Measurements from ENCODE around the gene TM9SF4.

Gene TM9SF4

GRCh38 chr20:32110727-32111126 is 1.2 kb downstream of the TM9SF4 start:
- peak overlapping the region in 1 of 2 experiments; percentile 100 for H3K27ac ChIP-seq (ENCODE audit: insufficient read depth in 1 of 2, low read depth in 1 of 2, low read length in 2 of 2, poor library complexity in 1 of 2, severe bottlenecking in 2 of 2)
- POLR2A ChIA-PET = interaction anchor here (0.6 kb wide), 1 partner anchor 425 kb away, joined by 3 read pairs; no protein-coding TSS in a partner anchor
- no peaks in the 10 kb centered on the region for H3K27me3 ChIP-seq (replicated peaks in 2 of 5; ENCODE audit: control insufficient read depth in 4 of 5, insufficient read depth in 5 of 5, low read length in 4 of 5)
- H3K9me3 ChIP-seq (ENCODE audit: control extremely low read depth in 1 of 5, control insufficient read depth in 4 of 5, insufficient read depth in 2 of 5, low read depth in 1 of 5, low read length in 4 of 5) = no peaks in the 10 kb centered on the region
- H3K36me3 ChIP-seq (ENCODE audit: control insufficient read depth in 4 of 4, insufficient read depth in 4 of 4, low read length in 3 of 4) = peaks cover 0 to 12% (median 7%) of the 10 kb centered on the region in 4 experiments
- CTCF ChIA-PET = interaction anchor here (0.9 to 3.4 kb wide), 2 partner anchors 19 to 70 kb away, joined by 3 to 18 read pairs; no protein-coding TSS in a partner anchor
- no peak for DNase-seq
- peaks cover 12 to 34% (median 19%) of the 10 kb centered on the region in 4 experiments for H3K4me1 ChIP-seq (ENCODE audit: control extremely low read depth in 1 of 4, control insufficient read depth in 4 of 4, insufficient read depth in 4 of 4, low read length in 3 of 4)
- peak overlapping the region in 6 of 7 experiments; percentile 84 to 100 (median 99) for H3K4me3 ChIP-seq (ENCODE audit: control insufficient read depth in 1 of 7, extremely low read depth in 1 of 7, insufficient read depth in 4 of 7, low read depth in 2 of 7, low read length in 6 of 7)
- WGBS (ENCODE audit: insufficient coverage) = 87% methylated on average over 3 of the region's 3 CpGs

- DNase-seq = no peak
- WGBS (ENCODE audit: insufficient coverage) = 88% methylated on average over 1 of the region's 3 CpGs
- Histone ChIP-seq H3K4me3 (ENCODE audit: control insufficient read depth in 1 of 7, extremely low read depth in 1 of 7, insufficient read depth in 4 of 7, low read depth in 2 of 7, low read length in 6 of 7) (peak overlapping the region in 1 of 7 experiments; percentile 84), H3K36me3 (ENCODE audit: control insufficient read depth in 4 of 4, insufficient read depth in 4 of 4, low read length in 3 of 4) (peaks cover 0 to 12% (median 7%) of the 10 kb centered on the region in 4 experiments), H3K4me1 (ENCODE audit: control extremely low read depth in 1 of 4, control insufficient read depth in 4 of 4, insufficient read depth in 4 of 4, low read length in 3 of 4) (peaks cover 12 to 35% (median 19%) of the 10 kb centered on the region in 4 experiments), H3K27me3 (replicated peaks in 2 of 5; ENCODE audit: control insufficient read depth in 4 of 5, insufficient read depth in 5 of 5, low read length in 4 of 5) (no peaks in the 10 kb centered on the region), H3K9me3 (ENCODE audit: control extremely low read depth in 1 of 5, control insufficient read depth in 4 of 5, insufficient read depth in 2 of 5, low read depth in 1 of 5, low read length in 4 of 5) (no peaks in the 10 kb centered on the region), H3K27ac (ENCODE audit: insufficient read depth in 1 of 2, low read depth in 1 of 2, low read length in 2 of 2, poor library complexity in 1 of 2, severe bottlenecking in 2 of 2) (no peak overlapping the region)
- ChIA-PET CTCF (interaction anchor here (0.9 to 3.4 kb wide), 2 partner anchors 20 to 70 kb away, joined by 3 to 18 read pairs; no protein-coding TSS in a partner anchor), POLR2A (no interaction called here)
These were observed 1.7 kb downstream of the TM9SF4 start for GRCh38 chr20:32111156-32111686.

GRCh38 chr20:32111753-32112152 is 2.2 kb downstream of the TM9SF4 start:
- DNase-seq = no peak
- no peak overlapping the region for H3K27ac ChIP-seq (ENCODE audit: insufficient read depth in 1 of 2, low read depth in 1 of 2, low read length in 2 of 2, poor library complexity in 1 of 2, severe bottlenecking in 2 of 2)
- H3K4me1 ChIP-seq (ENCODE audit: control extremely low read depth in 1 of 4, control insufficient read depth in 4 of 4, insufficient read depth in 4 of 4, low read length in 3 of 4) = peaks cover 12 to 39% (median 19%) of the 10 kb centered on the region in 4 experiments
- H3K4me3 ChIP-seq (ENCODE audit: control insufficient read depth in 1 of 7, extremely low read depth in 1 of 7, insufficient read depth in 4 of 7, low read depth in 2 of 7, low read length in 6 of 7) = no peak overlapping the region
- H3K9me3 ChIP-seq (ENCODE audit: control extremely low read depth in 1 of 5, control insufficient read depth in 4 of 5, insufficient read depth in 2 of 5, low read depth in 1 of 5, low read length in 4 of 5) = no peaks in the 10 kb centered on the region
- H3K27me3 ChIP-seq (replicated peaks in 2 of 5; ENCODE audit: control insufficient read depth in 4 of 5, insufficient read depth in 5 of 5, low read length in 4 of 5) = no peaks in the 10 kb centered on the region
- POLR2A ChIA-PET = no interaction called here
- CTCF ChIA-PET = interaction anchor here (0.9 kb wide), 1 partner anchor 71 kb away, joined by 3 read pairs; no protein-coding TSS in a partner anchor
- peaks cover 0 to 15% (median 7%) of the 10 kb centered on the region in 4 experiments for H3K36me3 ChIP-seq (ENCODE audit: control insufficient read depth in 4 of 4, insufficient read depth in 4 of 4, low read length in 3 of 4)
- WGBS (ENCODE audit: insufficient coverage) = 82% methylated on average over 2 of the region's 3 CpGs

GRCh38 chr20:32112841-32113240 is 3.3 kb downstream of the TM9SF4 start:
- H3K9me3 ChIP-seq (ENCODE audit: control extremely low read depth in 1 of 5, control insufficient read depth in 4 of 5, insufficient read depth in 2 of 5, low read depth in 1 of 5, low read length in 4 of 5) = no peaks in the 10 kb centered on the region
- H3K27me3 ChIP-seq (replicated peaks in 2 of 5; ENCODE audit: control insufficient read depth in 4 of 5, insufficient read depth in 5 of 5, low read length in 4 of 5) = no peaks in the 10 kb centered on the region
- peaks cover 12 to 48% (median 22%) of the 10 kb centered on the region in 4 experiments for H3K4me1 ChIP-seq (ENCODE audit: control extremely low read depth in 1 of 4, control insufficient read depth in 4 of 4, insufficient read depth in 4 of 4, low read length in 3 of 4)
- DNase-seq = peak; percentile 34 to 79 (median 79)
- H3K4me3 ChIP-seq (ENCODE audit: control insufficient read depth in 1 of 7, extremely low read depth in 1 of 7, insufficient read depth in 4 of 7, low read depth in 2 of 7, low read length in 6 of 7) = no peak overlapping the region
- 100% methylated on average over 1 of the region's 5 CpGs for WGBS (ENCODE audit: insufficient coverage)
- ChIA-PET POLR2A (no interaction called here), CTCF (no interaction called here)
- peak overlapping the region in 1 of 2 experiments; percentile 39 for H3K27ac ChIP-seq (ENCODE audit: insufficient read depth in 1 of 2, low read depth in 1 of 2, low read length in 2 of 2, poor library complexity in 1 of 2, severe bottlenecking in 2 of 2)
- peaks cover 0 to 15% (median 7%) of the 10 kb centered on the region in 4 experiments for H3K36me3 ChIP-seq (ENCODE audit: control insufficient read depth in 4 of 4, insufficient read depth in 4 of 4, low read length in 3 of 4)

- Histone ChIP-seq H3K9me3 (ENCODE audit: control extremely low read depth in 1 of 5, control insufficient read depth in 4 of 5, insufficient read depth in 2 of 5, low read depth in 1 of 5, low read length in 4 of 5) (no peaks in the 10 kb centered on the region), H3K36me3 (ENCODE audit: control insufficient read depth in 4 of 4, insufficient read depth in 4 of 4, low read length in 3 of 4) (peaks cover 0 to 15% (median 7%) of the 10 kb centered on the region in 4 experiments), H3K27ac (ENCODE audit: insufficient read depth in 1 of 2, low read depth in 1 of 2, low read length in 2 of 2, poor library complexity in 1 of 2, severe bottlenecking in 2 of 2) (peak overlapping the region in 1 of 2 experiments; percentile 39), H3K4me1 (ENCODE audit: control extremely low read depth in 1 of 4, control insufficient read depth in 4 of 4, insufficient read depth in 4 of 4, low read length in 3 of 4) (peaks cover 12 to 48% (median 22%) of the 10 kb centered on the region in 4 experiments), H3K4me3 (ENCODE audit: control insufficient read depth in 1 of 7, extremely low read depth in 1 of 7, insufficient read depth in 4 of 7, low read depth in 2 of 7, low read length in 6 of 7) (no peak overlapping the region), H3K27me3 (replicated peaks in 2 of 5; ENCODE audit: control insufficient read depth in 4 of 5, insufficient read depth in 5 of 5, low read length in 4 of 5) (no peaks in the 10 kb centered on the region)
- DNase-seq = no peak
- WGBS (ENCODE audit: insufficient coverage) = 100% methylated on average over 1 of the region's 2 CpGs
- POLR2A ChIA-PET = no interaction called here
- CTCF ChIA-PET = no interaction called here
These were observed 4.2 kb downstream of the TM9SF4 start for GRCh38 chr20:32113591-32114260.

- WGBS (ENCODE audit: insufficient coverage) = 97% methylated on average over 4 of the region's 8 CpGs
- CTCF ChIA-PET = no interaction called here
- DNase-seq = no peak
These were observed 4.9 kb downstream of the TM9SF4 start for GRCh38 chr20:32114305-32114960.

More at GRCh38 chr20:32114305-32114960, 4.9 kb downstream of the TM9SF4 start:
- POLR2A ChIA-PET = no interaction called here
- Histone ChIP-seq H3K27ac (ENCODE audit: insufficient read depth in 1 of 2, low read depth in 1 of 2, low read length in 2 of 2, poor library complexity in 1 of 2, severe bottlenecking in 2 of 2) (no peak overlapping the region), H3K4me1 (ENCODE audit: control extremely low read depth in 1 of 4, control insufficient read depth in 4 of 4, insufficient read depth in 4 of 4, low read length in 3 of 4) (peaks cover 12 to 48% (median 22%) of the 10 kb centered on the region in 4 experiments), H3K9me3 (ENCODE audit: control extremely low read depth in 1 of 5, control insufficient read depth in 4 of 5, insufficient read depth in 2 of 5, low read depth in 1 of 5, low read length in 4 of 5) (no peaks in the 10 kb centered on the region), H3K27me3 (replicated peaks in 2 of 5; ENCODE audit: control insufficient read depth in 4 of 5, insufficient read depth in 5 of 5, low read length in 4 of 5) (no peaks in the 10 kb centered on the region), H3K36me3 (ENCODE audit: control insufficient read depth in 4 of 4, insufficient read depth in 4 of 4, low read length in 3 of 4) (peaks cover 0 to 15% (median 7%) of the 10 kb centered on the region in 4 experiments), H3K4me3 (ENCODE audit: control insufficient read depth in 1 of 7, extremely low read depth in 1 of 7, insufficient read depth in 4 of 7, low read depth in 2 of 7, low read length in 6 of 7) (no peak overlapping the region)

Measured in common myeloid progenitor, CD34-positive (primary cell).